Activated T-helper 2 cell treated with anti-CD3 and anti-CD28 coated beads, Interferon-gamma antibody, Interleukin-2, Interleukin-4, amounts not matched to agents 10 μg/mL and 5 μg/mL and 100 μg/mL, durations not matched to agents 14 hours and 24 hours and 36 hours (primary cell): ENCODE data around the gene SIK3. TPM values are rescaled to one million over a fixed set of nuclear protein-coding genes. Genes with fewer than 3 reads are reported as not detected.

Experiments
- DNase-seq: peaks from one replicate; pipeline ENCODE4 v3.0.0; 2021; ENCODE audit warnings: low spot score
- H3K27ac Mint-ChIP-seq: one replicate; pipeline ENCODE4 v1.8.0; 2021; ENCODE audit warnings: mixed read lengths
- H3K27me3 Mint-ChIP-seq: one replicate; pipeline ENCODE4 v1.8.0; 2021; ENCODE audit warnings: low read depth, mixed read lengths
- H3K36me3 Mint-ChIP-seq: one replicate; pipeline ENCODE4 v1.8.0; 2021; ENCODE audit warnings: low read depth, mixed read lengths
- H3K4me1 Mint-ChIP-seq: one replicate; pipeline ENCODE4 v1.8.0; 2021; ENCODE audit warnings: low read depth, mixed read lengths
- H3K4me3 Mint-ChIP-seq: one replicate; pipeline ENCODE4 v1.8.0; 2021; ENCODE audit warnings: low read depth, mild to moderate bottlenecking, moderate library complexity, mixed read lengths
- H3K9me3 Mint-ChIP-seq: one replicate; pipeline ENCODE4 v1.8.0; 2021; ENCODE audit warnings: mixed read lengths
- intact Hi-C: fragments of 100-400 bp; cut with micrococcal nuclease; formaldehyde crosslinking; loops from one replicate; pipeline ENCODE4 v1.15.1; 2023
- total RNA-seq: library from RNA; stranded (reverse); gene quantifications from 2 replicates; pipeline ENCODE4 v1.2.3, GENCODE V29; 2022

SIK3 gene
- total RNA-seq, 1 donor from 2014 or later = 25.3 TPM

- Mint-ChIP-seq H3K4me3 (no peak overlapping the region), H3K4me1 (no peaks in the 10 kb centered on the region), H3K27ac (no peak overlapping the region), H3K9me3 (no peaks in the 10 kb centered on the region), H3K27me3 (peaks cover 13% of the 10 kb centered on the region), H3K36me3 (no peaks in the 10 kb centered on the region)
- DNase-seq = no peak
- intact Hi-C loops = no loop called here
Observed at GRCh38 chr11:116798368-116798767, 299.9 kb downstream of the SIK3 start.

- no peaks in the 10 kb centered on the region for H3K36me3 Mint-ChIP-seq
Observed at GRCh38 chr11:116797816-116798215, 300.4 kb downstream of the SIK3 start.

DNA sequence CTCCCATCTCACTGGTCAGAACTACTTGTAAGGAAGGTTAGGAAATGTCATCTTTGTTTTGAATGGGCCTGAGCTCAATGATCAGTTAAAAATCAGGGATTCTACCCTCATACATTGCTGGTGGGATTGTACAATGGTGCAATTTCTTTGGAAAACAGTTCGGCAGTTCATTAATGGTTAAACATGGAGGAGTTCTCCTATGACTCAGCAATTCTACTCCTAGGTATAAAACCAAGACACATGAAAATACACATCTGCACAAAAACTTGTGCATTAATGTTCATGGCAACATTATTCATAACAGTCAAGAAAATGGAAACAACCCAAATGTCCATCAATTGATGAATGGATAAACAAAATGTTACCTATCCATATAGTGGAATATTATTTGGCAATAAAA is 301.7 kb downstream of the SIK3 start:
- no peaks in the 10 kb centered on the region for H3K4me1 Mint-ChIP-seq
- peaks cover 7% of the 10 kb centered on the region for H3K27me3 Mint-ChIP-seq
- no peak overlapping the region for H3K4me3 Mint-ChIP-seq
- intact Hi-C loops = no loop called here
- no peak for DNase-seq
- H3K27ac Mint-ChIP-seq = no peak overlapping the region
- H3K9me3 Mint-ChIP-seq = no peaks in the 10 kb centered on the region
- H3K36me3 Mint-ChIP-seq = no peaks in the 10 kb centered on the region

More at GRCh38 chr11:116797816-116798215, 300.4 kb downstream of the SIK3 start:
- intact Hi-C loops = no loop called here
- H3K27ac Mint-ChIP-seq = no peak overlapping the region
- no peaks in the 10 kb centered on the region for H3K4me1 Mint-ChIP-seq
- no peak overlapping the region for H3K4me3 Mint-ChIP-seq
- no peaks in the 10 kb centered on the region for H3K9me3 Mint-ChIP-seq
- H3K27me3 Mint-ChIP-seq = peaks cover 12% of the 10 kb centered on the region
- DNase-seq = no peak

DNA sequence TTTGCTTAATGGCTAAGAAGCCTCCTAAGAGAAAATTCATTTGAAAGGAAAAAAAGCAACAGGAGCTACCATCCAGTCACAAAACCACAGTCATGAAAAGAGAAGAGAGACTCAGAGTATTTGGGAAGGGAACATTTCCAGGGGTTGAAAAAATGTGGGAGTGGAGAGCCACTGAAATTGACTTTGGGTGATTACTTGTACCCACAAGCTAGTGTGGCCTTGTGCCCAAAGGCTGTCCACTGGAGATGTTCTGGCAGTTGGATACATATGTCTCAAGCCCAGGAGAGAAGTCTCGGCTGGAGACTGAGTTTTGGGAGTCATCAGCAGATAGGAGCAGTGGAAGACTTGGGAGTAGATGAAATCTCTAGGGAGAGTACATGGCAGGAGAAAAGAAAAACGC is 303.4 kb downstream of the SIK3 start:
- H3K27ac Mint-ChIP-seq = no peak overlapping the region
- no peak for DNase-seq
- H3K36me3 Mint-ChIP-seq = no peaks in the 10 kb centered on the region
- no peak overlapping the region for H3K4me3 Mint-ChIP-seq
- peaks cover 5% of the 10 kb centered on the region for H3K27me3 Mint-ChIP-seq
- intact Hi-C loops = no loop called here
- peaks cover 3% of the 10 kb centered on the region for H3K4me1 Mint-ChIP-seq
- H3K9me3 Mint-ChIP-seq = no peaks in the 10 kb centered on the region

- no peaks in the 10 kb centered on the region for H3K36me3 Mint-ChIP-seq
- no peak overlapping the region for H3K27ac Mint-ChIP-seq
- intact Hi-C loops = no loop called here
Observed at GRCh38 chr11:116793772-116794097, 304.5 kb downstream of the SIK3 start.

More at GRCh38 chr11:116793772-116794097, 304.5 kb downstream of the SIK3 start:
- Mint-ChIP-seq H3K9me3 (no peaks in the 10 kb centered on the region), H3K4me3 (no peak overlapping the region), H3K4me1 (peaks cover 4% of the 10 kb centered on the region), H3K27me3 (no peaks in the 10 kb centered on the region)
- DNase-seq = no peak

Other genes with a start within 250 kb of the SIK3 start
- 72.3 and 76.9 TPM in 2 replicates for gene PAFAH1B2, start 45.9 kb upstream of the SIK3 start, total RNA-seq
- 26.1 and 27.1 TPM in 2 replicates for gene SIDT2, start 80.3 kb upstream of the SIK3 start, total RNA-seq
- gene TAGLN, start 100.9 kb upstream of the SIK3 start, total RNA-seq = 3.1 and 3.8 TPM in 2 replicates
- 151 and 154 TPM in 2 replicates for gene PCSK7, start 133.6 kb upstream of the SIK3 start, total RNA-seq
- 22.7 and 25.8 TPM in 2 replicates for gene RNF214, start 134.2 kb upstream of the SIK3 start, total RNA-seq
- 4.6 and 5.3 TPM in 2 replicates for gene BACE1-AS, start 192.9 kb upstream of the SIK3 start, total RNA-seq
- 0.11 and 0.32 TPM in 2 replicates for gene BACE1, start 217.8 kb upstream of the SIK3 start, total RNA-seq
- gene CEP164, start 229.4 kb upstream of the SIK3 start, total RNA-seq = 32.3 and 34.2 TPM in 2 replicates